Measurements from ENCODE around the gene TMEM156.
"Not testable (repeated sequence)": the region's sequence is repeated elsewhere in the genome, so short reads cannot be mapped to it uniquely, and the experiment has no call there.

Gene TMEM156

GRCh38 chr4:38964942-38965775 lies 67.0 kb downstream of the TMEM156 start:
- H3K27ac ChIP-seq (ENCODE audit: insufficient read depth, low read length, poor library complexity, severe bottlenecking), result no peak overlapping the region
- H3K27me3 ChIP-seq (replicated peaks; ENCODE audit: control insufficient read depth, insufficient read depth, low read length, poor library complexity, severe bottlenecking), result no peaks in the 10 kb centered on the region
- H3K4me3 ChIP-seq (ENCODE audit: insufficient read depth, low read depth, low read length, poor library complexity, severe bottlenecking), result no peak overlapping the region
- peaks cover 6% of the 10 kb centered on the region for H3K36me3 ChIP-seq (ENCODE audit: control insufficient read depth, insufficient read depth, low read length)
- H3K9me3 ChIP-seq (ENCODE audit: control insufficient read depth, low read length), result no peaks in the 10 kb centered on the region
- H3K4me1 ChIP-seq (ENCODE audit: control insufficient read depth, insufficient read depth, low read length, poor library complexity, severe bottlenecking), result no peaks in the 10 kb centered on the region
- DNase-seq, result no peak

- H3K4me1 ChIP-seq (ENCODE audit: control insufficient read depth, insufficient read depth, low read length, poor library complexity, severe bottlenecking); DNase-seq; H3K27ac ChIP-seq (ENCODE audit: insufficient read depth, low read length, poor library complexity, severe bottlenecking); H3K4me3 ChIP-seq (ENCODE audit: insufficient read depth, low read depth, low read length, poor library complexity, severe bottlenecking); H3K27me3 ChIP-seq (replicated peaks; ENCODE audit: control insufficient read depth, insufficient read depth, low read length, poor library complexity, severe bottlenecking); H3K36me3 ChIP-seq (ENCODE audit: control insufficient read depth, insufficient read depth, low read length); H3K9me3 ChIP-seq (ENCODE audit: control insufficient read depth, low read length): not testable (repeated sequence)
These were observed 73.0 kb downstream of the TMEM156 start for GRCh38 chr4:38959248-38959647.

- Histone ChIP-seq H3K36me3 (ENCODE audit: control insufficient read depth, insufficient read depth, low read length) (no peaks in the 10 kb centered on the region), H3K4me3 (ENCODE audit: insufficient read depth, low read depth, low read length, poor library complexity, severe bottlenecking) (no peak overlapping the region), H3K9me3 (ENCODE audit: control insufficient read depth, low read length) (no peaks in the 10 kb centered on the region), H3K27ac (ENCODE audit: insufficient read depth, low read length, poor library complexity, severe bottlenecking) (no peak overlapping the region), H3K27me3 (replicated peaks; ENCODE audit: control insufficient read depth, insufficient read depth, low read length, poor library complexity, severe bottlenecking) (no peaks in the 10 kb centered on the region), H3K4me1 (ENCODE audit: control insufficient read depth, insufficient read depth, low read length, poor library complexity, severe bottlenecking) (no peaks in the 10 kb centered on the region)
- no peak for DNase-seq
These were observed 73.6 kb downstream of the TMEM156 start for GRCh38 chr4:38958453-38959190.

GRCh38 chr4:38957893-38958292 lies 74.3 kb downstream of the TMEM156 start:
- Histone ChIP-seq H3K9me3 (ENCODE audit: control insufficient read depth, low read length) (no peaks in the 10 kb centered on the region), H3K4me1 (ENCODE audit: control insufficient read depth, insufficient read depth, low read length, poor library complexity, severe bottlenecking) (no peaks in the 10 kb centered on the region), H3K27me3 (replicated peaks; ENCODE audit: control insufficient read depth, insufficient read depth, low read length, poor library complexity, severe bottlenecking) (no peaks in the 10 kb centered on the region), H3K36me3 (ENCODE audit: control insufficient read depth, insufficient read depth, low read length) (no peaks in the 10 kb centered on the region), H3K4me3 (ENCODE audit: insufficient read depth, low read depth, low read length, poor library complexity, severe bottlenecking) (no peak overlapping the region), H3K27ac (ENCODE audit: insufficient read depth, low read length, poor library complexity, severe bottlenecking) (no peak overlapping the region)
- no peak for DNase-seq

GRCh38 chr4:38957261-38957815 lies 74.9 kb downstream of the TMEM156 start:
- no peaks in the 10 kb centered on the region for H3K27me3 ChIP-seq (replicated peaks; ENCODE audit: control insufficient read depth, insufficient read depth, low read length, poor library complexity, severe bottlenecking)
- no peaks in the 10 kb centered on the region for H3K9me3 ChIP-seq (ENCODE audit: control insufficient read depth, low read length)
- no peak for DNase-seq
- H3K4me3 ChIP-seq (ENCODE audit: insufficient read depth, low read depth, low read length, poor library complexity, severe bottlenecking), result no peak overlapping the region
- H3K36me3 ChIP-seq (ENCODE audit: control insufficient read depth, insufficient read depth, low read length), result no peaks in the 10 kb centered on the region
- no peaks in the 10 kb centered on the region for H3K4me1 ChIP-seq (ENCODE audit: control insufficient read depth, insufficient read depth, low read length, poor library complexity, severe bottlenecking)
- no peak overlapping the region for H3K27ac ChIP-seq (ENCODE audit: insufficient read depth, low read length, poor library complexity, severe bottlenecking)

GRCh38 chr4:38955957-38956356 lies 76.3 kb downstream of the TMEM156 start:
- Histone ChIP-seq H3K36me3 (ENCODE audit: control insufficient read depth, insufficient read depth, low read length) (no peaks in the 10 kb centered on the region), H3K4me1 (ENCODE audit: control insufficient read depth, insufficient read depth, low read length, poor library complexity, severe bottlenecking) (no peaks in the 10 kb centered on the region), H3K4me3 (ENCODE audit: insufficient read depth, low read depth, low read length, poor library complexity, severe bottlenecking) (no peak overlapping the region), H3K27ac (ENCODE audit: insufficient read depth, low read length, poor library complexity, severe bottlenecking) (no peak overlapping the region), H3K27me3 (replicated peaks; ENCODE audit: control insufficient read depth, insufficient read depth, low read length, poor library complexity, severe bottlenecking) (no peaks in the 10 kb centered on the region), H3K9me3 (ENCODE audit: control insufficient read depth, low read length) (no peaks in the 10 kb centered on the region)
- DNase-seq, result no peak

GRCh38 chr4:38954727-38955126 lies 77.5 kb downstream of the TMEM156 start:
- Histone ChIP-seq H3K27ac (ENCODE audit: insufficient read depth, low read length, poor library complexity, severe bottlenecking) (no peak overlapping the region), H3K4me1 (ENCODE audit: control insufficient read depth, insufficient read depth, low read length, poor library complexity, severe bottlenecking) (no peaks in the 10 kb centered on the region), H3K27me3 (replicated peaks; ENCODE audit: control insufficient read depth, insufficient read depth, low read length, poor library complexity, severe bottlenecking) (no peaks in the 10 kb centered on the region), H3K4me3 (ENCODE audit: insufficient read depth, low read depth, low read length, poor library complexity, severe bottlenecking) (no peak overlapping the region), H3K36me3 (ENCODE audit: control insufficient read depth, insufficient read depth, low read length) (no peaks in the 10 kb centered on the region), H3K9me3 (ENCODE audit: control insufficient read depth, low read length) (no peaks in the 10 kb centered on the region)
- DNase-seq, result no peak

- no peak overlapping the region for H3K27ac ChIP-seq (ENCODE audit: insufficient read depth, low read length, poor library complexity, severe bottlenecking)
- no peak for DNase-seq
- no peaks in the 10 kb centered on the region for H3K9me3 ChIP-seq (ENCODE audit: control insufficient read depth, low read length)
- H3K27me3 ChIP-seq (replicated peaks; ENCODE audit: control insufficient read depth, insufficient read depth, low read length, poor library complexity, severe bottlenecking), result no peaks in the 10 kb centered on the region
- no peaks in the 10 kb centered on the region for H3K36me3 ChIP-seq (ENCODE audit: control insufficient read depth, insufficient read depth, low read length)
- H3K4me1 ChIP-seq (ENCODE audit: control insufficient read depth, insufficient read depth, low read length, poor library complexity, severe bottlenecking), result peaks cover 7% of the 10 kb centered on the region
- H3K4me3 ChIP-seq (ENCODE audit: insufficient read depth, low read depth, low read length, poor library complexity, severe bottlenecking), result no peak overlapping the region
These were observed 80.2 kb downstream of the TMEM156 start for GRCh38 chr4:38952017-38952416.

GRCh38 chr4:38951598-38951997 lies 80.6 kb downstream of the TMEM156 start:
- Histone ChIP-seq H3K4me3 (ENCODE audit: insufficient read depth, low read depth, low read length, poor library complexity, severe bottlenecking) (no peak overlapping the region), H3K27ac (ENCODE audit: insufficient read depth, low read length, poor library complexity, severe bottlenecking) (no peak overlapping the region), H3K27me3 (replicated peaks; ENCODE audit: control insufficient read depth, insufficient read depth, low read length, poor library complexity, severe bottlenecking) (no peaks in the 10 kb centered on the region), H3K9me3 (ENCODE audit: control insufficient read depth, low read length) (no peaks in the 10 kb centered on the region), H3K36me3 (ENCODE audit: control insufficient read depth, insufficient read depth, low read length) (no peaks in the 10 kb centered on the region), H3K4me1 (ENCODE audit: control insufficient read depth, insufficient read depth, low read length, poor library complexity, severe bottlenecking) (peaks cover 7% of the 10 kb centered on the region)
- DNase-seq, result no peak

- H3K27ac ChIP-seq (ENCODE audit: insufficient read depth, low read length, poor library complexity, severe bottlenecking), result no peak overlapping the region
- H3K36me3 ChIP-seq (ENCODE audit: control insufficient read depth, insufficient read depth, low read length), result no peaks in the 10 kb centered on the region
- H3K9me3 ChIP-seq (ENCODE audit: control insufficient read depth, low read length), result no peaks in the 10 kb centered on the region
- H3K4me3 ChIP-seq (ENCODE audit: insufficient read depth, low read depth, low read length, poor library complexity, severe bottlenecking), result no peak overlapping the region
- H3K27me3 ChIP-seq (replicated peaks; ENCODE audit: control insufficient read depth, insufficient read depth, low read length, poor library complexity, severe bottlenecking), result no peaks in the 10 kb centered on the region
- DNase-seq, result no peak
- H3K4me1 ChIP-seq (ENCODE audit: control insufficient read depth, insufficient read depth, low read length, poor library complexity, severe bottlenecking), result peaks cover 7% of the 10 kb centered on the region
These were observed 81.5 kb downstream of the TMEM156 start for GRCh38 chr4:38950734-38951133.
